NB4 (cell line): ENCODE results near the gene KLHDC8B.

ENCODE experiments used
- DNase-seq: peaks from one replicate; pipeline ENCODE4 v3.0.0; 2010; ENCODE audit warnings: low read depth
- H3K4me3 ChIP-seq: one replicate; pipeline ENCODE4 v1.5.1; 2011; ENCODE audit warnings: mild to moderate bottlenecking, low read depth, low read length, moderate library complexity
- CTCF ChIP-seq: IDR thresholded peaks from one replicate; pipeline ENCODE4 v1.5.1; 2012; ENCODE audit warnings: low read depth, low read length
- MAX ChIP-seq: IDR thresholded peaks from 2 replicates; pipeline ENCODE4 v1.6.1; 2011; ENCODE audit warnings: low read depth, low read length
- MYC ChIP-seq: IDR thresholded peaks from 2 replicates; pipeline ENCODE4 v1.6.1; 2011; ENCODE audit warnings: low read depth, low read length
- POLR2A ChIP-seq: IDR thresholded peaks from 2 replicates; pipeline ENCODE4 v1.6.1; 2011; ENCODE audit warnings: mild to moderate bottlenecking; ENCODE audit not compliant: insufficient read length; ENCODE audit errors: extremely low read depth

The KLHDC8B gene

GRCh38 chr3:49166752-49167556 is 4.4 kb upstream of the KLHDC8B start:
- H3K4me3 ChIP-seq, result peak overlapping the region; percentile 95
- TF ChIP-seq MYC (no peak), POLR2A (no peak), CTCF (no peak), MAX (no peak)
- DNase-seq, result no peak

- peak overlapping the region; percentile 67 for H3K4me3 ChIP-seq
- DNase-seq, result no peak
- TF ChIP-seq MYC (no peak), MAX (no peak), POLR2A (no peak), CTCF (no peak)
Observed at GRCh38 chr3:49170744-49171118, 667 bp upstream of the KLHDC8B start.

- no peak for TF ChIP-seq CTCF
- no peak for TF ChIP-seq POLR2A
- no peak for TF ChIP-seq MAX
- TF ChIP-seq MYC, result no peak
- DNase-seq, result no peak
- H3K4me3 ChIP-seq, result peak overlapping the region; percentile 67
Observed at GRCh38 chr3:49171775-49172500, 540 bp downstream of the KLHDC8B start.

- H3K4me3 ChIP-seq, result no peak overlapping the region
- no peak for TF ChIP-seq MYC
- no peak for DNase-seq
Observed at GRCh38 chr3:49172551-49173041, 1.2 kb downstream of the KLHDC8B start.

GRCh38 chr3:49173116-49173791 is 1.9 kb downstream of the KLHDC8B start:
- no peak overlapping the region for H3K4me3 ChIP-seq
- no peak for DNase-seq
- TF ChIP-seq POLR2A (no peak), MAX (no peak), MYC (no peak), CTCF (no peak)

GRCh38 chr3:49173792-49174170 is 2.4 kb downstream of the KLHDC8B start:
- TF ChIP-seq POLR2A (no peak), MYC (no peak), CTCF (no peak), MAX (no peak)
- H3K4me3 ChIP-seq, result no peak overlapping the region
- no peak for DNase-seq
